GM13976 (cell line): ENCODE results near the gene ZNRF1.
"Not testable (repeated sequence)": the region's sequence is repeated elsewhere in the genome, so short reads cannot be mapped to it uniquely, and the experiment has no call there.

Experiments
- DNase-seq: peaks from one replicate; pipeline ENCODE4 v3.0.0; 2012; ENCODE audit warnings: low spot score
- CTCF ChIP-seq: IDR thresholded peaks from 2 replicates; pipeline ENCODE4 v1.5.1; 2012; ENCODE audit warnings: borderline replicate concordance, mild to moderate bottlenecking; ENCODE audit not compliant: insufficient read depth; ENCODE audit errors: extremely low read depth, missing control alignments, control extremely low read depth
- in situ Hi-C: fragments of 300-500 bp; cut with MboI; formaldehyde crosslinking; loops from one replicate; pipeline ENCODE4 v1.12.0; 2022; ENCODE audit warnings: low sequenced_read_pairs, mixed read lengths, inconsistent platforms; ENCODE audit not compliant: unreplicated experiment

ZNRF1 gene

GRCh38 chr16:75121949-75122568, 123.2 kb downstream of the ZNRF1 start:
- TF ChIP-seq CTCF, result no peak
- DNase-seq, result no peak
- in situ Hi-C loops, result loop anchor here (25.0 kb wide), 1 partner anchor 410 kb away; the partner anchor contains the start of gene MLKL

GRCh38 chr16:75122609-75123008, 123.8 kb downstream of the ZNRF1 start:
- no peak for TF ChIP-seq CTCF
- in situ Hi-C loops, result loop anchor here (25.0 kb wide), 1 partner anchor 410 kb away; the partner anchor contains the start of gene MLKL
- no peak for DNase-seq

- no peak for DNase-seq
- no peak for TF ChIP-seq CTCF
- in situ Hi-C loops, result no loop called here
Observed at GRCh38 chr16:75127713-75128415, 129.0 kb downstream of the ZNRF1 start.

- in situ Hi-C loops, DNase-seq: not testable (repeated sequence)
Observed at GRCh38 chr16:75129421-75130149, 130.8 kb downstream of the ZNRF1 start.

GRCh38 chr16:75130150-75130771, 131.4 kb downstream of the ZNRF1 start:
- in situ Hi-C loops, result no loop called here
- TF ChIP-seq CTCF, result no peak
- DNase-seq, result no peak

- in situ Hi-C loops, result no loop called here
- TF ChIP-seq CTCF, result no peak
- DNase-seq, result no peak
Observed at GRCh38 chr16:75131081-75131480, 132.3 kb downstream of the ZNRF1 start.
